LNCaP clone FGC (cell line): Measurements from ENCODE around the gene ITGA5.

ENCODE experiments used
- DNase-seq: peaks from one replicate; pipeline ENCODE4 v3.0.0-alpha.2; 2011; ENCODE audit warnings: low read depth
- H3K4me3 ChIP-seq: 2 replicates; pipeline ENCODE4 v1.5.1; 2011; ENCODE audit warnings: mild to moderate bottlenecking, low read depth, low read length, control low read depth
- CTCF ChIP-seq: IDR thresholded peaks from 2 replicates; pipeline ENCODE4 v1.5.1; 2012; ENCODE audit warnings: mild to moderate bottlenecking; ENCODE audit not compliant: control insufficient read depth, insufficient read depth; ENCODE audit errors: extremely low read depth

The ITGA5 gene

GRCh38 chr12:54419088-54419887 is at the start of gene ITGA5:
TSS of gene ITGA5 (minus strand) at chr12:54419266. CDS start at chr12:54419198, 68 bp downstream.
- DNase-seq, result no peak
- TF ChIP-seq CTCF, result no peak
- H3K4me3 ChIP-seq, result peak within 1 kb of the TSS; percentile 75

- H3K4me3 ChIP-seq, result no peak overlapping the region
- TF ChIP-seq CTCF, result no peak
- DNase-seq, result no peak
These were observed 46.9 kb upstream of the ITGA5 start for GRCh38 chr12:54465857-54466523.

- TF ChIP-seq CTCF, result no peak
- no peak for DNase-seq
- H3K4me3 ChIP-seq, result no peak overlapping the region
These were observed 44.4 kb upstream of the ITGA5 start for GRCh38 chr12:54463484-54463883.

- H3K4me3 ChIP-seq, result no peak overlapping the region
- TF ChIP-seq CTCF, result no peak
- DNase-seq, result no peak
These were observed 44.0 kb upstream of the ITGA5 start for GRCh38 chr12:54463034-54463433.

- no peak overlapping the region for H3K4me3 ChIP-seq
- peak; percentile 42; the same call in 1 of the 2 replicates for TF ChIP-seq CTCF
- DNase-seq, result no peak
These were observed 41.4 kb upstream of the ITGA5 start for GRCh38 chr12:54460317-54460923.

GRCh38 chr12:54459355-54459754 is 40.3 kb upstream of the ITGA5 start:
- no peak for DNase-seq
- TF ChIP-seq CTCF, result no peak

More at GRCh38 chr12:54459355-54459754, 40.3 kb upstream of the ITGA5 start:
- no peak overlapping the region for H3K4me3 ChIP-seq
